Body of pancreas (tissue), 4 donors: ENCODE results near the gene PLAGL1.

Experiments used
- POLR2A ChIP-seq, 3 donors: fragments of 450-650 bp; IDR thresholded peaks; one replicate each; pipeline ENCODE4 v1.6.1; 2016; ENCODE audit warnings: antibody characterized with exemption in 3 of 3, mild to moderate bottlenecking in 2 of 3
- TF ChIP-seq, protein P1 (sequence below), 7 experiments: fragments of 450-650 bp in 4 of 7; fragments of 200-600 bp in 3 of 7; sonication (generic) in 3 of 7; IDR thresholded peaks; one replicate each; pipeline ENCODE4 v1.5.1; 2016 to 2019; ENCODE audit warnings: antibody characterized with exemption in 7 of 7

DNA sequence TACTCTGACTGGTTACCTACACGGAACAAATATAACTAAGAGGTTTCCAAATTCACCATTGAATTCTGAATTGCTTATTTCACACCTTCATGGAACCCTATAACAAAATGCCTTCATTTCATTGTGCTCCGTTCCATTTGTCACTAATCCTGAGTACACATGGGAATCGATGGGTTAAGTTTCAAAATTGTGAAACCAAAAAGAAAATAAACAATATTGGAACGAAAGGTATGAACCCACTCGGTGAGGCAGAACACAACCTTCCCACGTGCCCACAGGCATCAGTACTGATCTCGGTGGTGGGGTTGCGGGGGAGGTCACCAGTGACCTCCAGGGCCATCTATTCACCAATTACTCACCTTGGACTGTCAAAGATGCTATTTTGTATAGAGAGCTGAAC lies 34.0 kb downstream of the PLAGL1 start:
- TF ChIP-seq, protein P1, sequence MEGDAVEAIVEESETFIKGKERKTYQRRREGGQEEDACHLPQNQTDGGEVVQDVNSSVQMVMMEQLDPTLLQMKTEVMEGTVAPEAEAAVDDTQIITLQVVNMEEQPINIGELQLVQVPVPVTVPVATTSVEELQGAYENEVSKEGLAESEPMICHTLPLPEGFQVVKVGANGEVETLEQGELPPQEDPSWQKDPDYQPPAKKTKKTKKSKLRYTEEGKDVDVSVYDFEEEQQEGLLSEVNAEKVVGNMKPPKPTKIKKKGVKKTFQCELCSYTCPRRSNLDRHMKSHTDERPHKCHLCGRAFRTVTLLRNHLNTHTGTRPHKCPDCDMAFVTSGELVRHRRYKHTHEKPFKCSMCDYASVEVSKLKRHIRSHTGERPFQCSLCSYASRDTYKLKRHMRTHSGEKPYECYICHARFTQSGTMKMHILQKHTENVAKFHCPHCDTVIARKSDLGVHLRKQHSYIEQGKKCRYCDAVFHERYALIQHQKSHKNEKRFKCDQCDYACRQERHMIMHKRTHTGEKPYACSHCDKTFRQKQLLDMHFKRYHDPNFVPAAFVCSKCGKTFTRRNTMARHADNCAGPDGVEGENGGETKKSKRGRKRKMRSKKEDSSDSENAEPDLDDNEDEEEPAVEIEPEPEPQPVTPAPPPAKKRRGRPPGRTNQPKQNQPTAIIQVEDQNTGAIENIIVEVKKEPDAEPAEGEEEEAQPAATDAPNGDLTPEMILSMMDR (IDR thresholded peaks at IDR 0.05): no peak
- TF ChIP-seq POLR2A (IDR thresholded peaks at IDR 0.05): no peak
